ENCODE results near the gene MAGOH.
A peak's percentile ranks its signal among the peaks of the same experiment; 100 is the strongest.
"Not testable (repeated sequence)": the region's sequence is repeated elsewhere in the genome, so short reads cannot be mapped to it uniquely, and the experiment has no call there.

Gene MAGOH

GRCh38 chr1:53238197-53239155 is at the start of gene MAGOH:
TSS of gene MAGOH (minus strand) at chr1:53238518. CDS start at chr1:53238448, 70 bp downstream.
- peak; percentile 62 for DNase-seq

- peak; percentile 52 for DNase-seq
These were observed 48.6 kb upstream of the MAGOH start for GRCh38 chr1:53286955-53287354.

GRCh38 chr1:53285969-53286760 is 47.8 kb upstream of the MAGOH start:
- DNase-seq = no peak

- DNase-seq = no peak
These were observed 47.2 kb upstream of the MAGOH start for GRCh38 chr1:53285546-53285945.

GRCh38 chr1:53284224-53285020 is 46.1 kb upstream of the MAGOH start:
- no peak for DNase-seq

GRCh38 chr1:53283156-53283555 is 44.8 kb upstream of the MAGOH start:
- not testable (repeated sequence) for DNase-seq

GRCh38 chr1:53281133-53281532 is 42.8 kb upstream of the MAGOH start:
- no peak for DNase-seq

- DNase-seq = no peak
These were observed 42.2 kb upstream of the MAGOH start for GRCh38 chr1:53280496-53280895.

- no peak for DNase-seq
These were observed 41.2 kb upstream of the MAGOH start for GRCh38 chr1:53279296-53280200.

GRCh38 chr1:53278298-53278725 is 40.0 kb upstream of the MAGOH start:
- DNase-seq = no peak

- DNase-seq = no peak
These were observed 39.0 kb upstream of the MAGOH start for GRCh38 chr1:53277326-53277725.

- no peak for DNase-seq
These were observed 38.6 kb upstream of the MAGOH start for GRCh38 chr1:53276902-53277281.

- no peak for DNase-seq
These were observed 38.0 kb upstream of the MAGOH start for GRCh38 chr1:53276153-53276901.

GRCh38 chr1:53275566-53275965 is 37.2 kb upstream of the MAGOH start:
- no peak for DNase-seq

- DNase-seq = no peak
These were observed 36.3 kb upstream of the MAGOH start for GRCh38 chr1:53274541-53275185.

GRCh38 chr1:53274026-53274425 is 35.7 kb upstream of the MAGOH start:
- DNase-seq = no peak

- DNase-seq = no peak
These were observed 35.2 kb upstream of the MAGOH start for GRCh38 chr1:53273526-53273925.

- DNase-seq = no peak
These were observed 34.0 kb upstream of the MAGOH start for GRCh38 chr1:53272349-53272748.

GRCh38 chr1:53271446-53272090 is 33.2 kb upstream of the MAGOH start:
- DNase-seq = no peak

- no peak for DNase-seq
These were observed 32.6 kb upstream of the MAGOH start for GRCh38 chr1:53270873-53271272.

Data from NCI-H1092 treated with DMSO at 0.1 percent for 48 hours (cell line).